Muscle layer of duodenum (tissue), 2 donors: ENCODE data around the gene KCNMA1.

Experiments used
- H3K27ac ChIP-seq: one replicate; pipeline ENCODE4 v1.7.0; 2013; ENCODE audit warnings: mild to moderate bottlenecking, low read length
- H3K27me3 ChIP-seq: one replicate; pipeline ENCODE4 v1.7.0; 2013; ENCODE audit warnings: low read depth, mild to moderate bottlenecking, control low read depth, low read length
- H3K36me3 ChIP-seq, 2 donors: one replicate each; pipeline ENCODE4 v1.7.0; 2013; ENCODE audit warnings: low read length in 2 of 2, control low read depth in 1 of 2, mild to moderate bottlenecking in 1 of 2; ENCODE audit not compliant: insufficient read depth in 2 of 2, control insufficient read depth in 1 of 2
- H3K4me1 ChIP-seq, 2 donors: one replicate each; pipeline ENCODE4 v1.7.0; 2013; ENCODE audit warnings: low read length in 2 of 2, mild to moderate bottlenecking in 2 of 2, control low read depth in 1 of 2, moderate library complexity in 1 of 2; ENCODE audit not compliant: insufficient read depth in 2 of 2, control insufficient read depth in 1 of 2
- H3K4me3 ChIP-seq, 2 donors: one replicate each; pipeline ENCODE4 v1.7.0; 2013; ENCODE audit warnings: low read length in 2 of 2, low read depth in 1 of 2, mild to moderate bottlenecking in 1 of 2
- H3K9me3 ChIP-seq, 2 donors: one replicate each; pipeline ENCODE4 v1.7.0; 2013; ENCODE audit warnings: low read length in 2 of 2, control low read depth in 1 of 2, mild to moderate bottlenecking in 1 of 2; ENCODE audit not compliant: control insufficient read depth in 1 of 2
- donor health status: healthy.

Gene KCNMA1

DNA sequence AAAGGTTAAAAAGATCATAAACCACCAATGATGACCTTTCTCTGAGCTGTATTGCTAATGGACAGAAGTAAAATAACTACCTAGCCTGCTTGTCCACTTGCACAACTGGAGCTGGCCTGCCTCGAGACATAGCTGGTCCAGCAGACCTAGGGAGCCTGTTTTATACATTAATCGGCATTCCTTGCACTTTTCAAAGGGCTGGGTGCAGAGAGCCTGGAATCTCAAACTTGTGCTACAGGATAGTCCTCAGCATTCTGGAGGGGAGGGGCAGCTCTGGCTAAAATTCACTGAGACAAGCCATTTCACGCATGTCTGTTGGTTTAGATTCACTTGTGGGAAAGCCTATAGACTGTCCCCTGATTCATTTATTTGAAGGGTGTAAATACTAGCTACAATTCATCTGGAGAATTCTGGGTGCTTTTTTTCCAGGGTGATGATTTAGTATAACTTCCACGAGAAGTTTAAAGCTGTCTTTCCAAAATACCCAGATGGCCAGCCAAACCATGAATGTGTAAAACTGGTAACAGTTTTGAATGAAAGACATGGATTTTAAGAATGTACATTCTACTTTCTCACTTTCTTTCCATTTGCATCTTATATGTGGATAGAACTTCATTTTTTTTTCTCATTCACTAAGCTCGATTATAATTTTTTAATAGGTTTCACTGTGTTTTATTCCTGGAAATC is 389.4 kb downstream of the KCNMA1 start:
- Histone ChIP-seq H3K36me3 (no peaks in the 10 kb centered on the region), H3K27me3 (no peaks in the 10 kb centered on the region), H3K4me3 (no peak overlapping the region), H3K9me3 (no peaks in the 10 kb centered on the region), H3K4me1 (peaks cover 0 to 35% of the 10 kb centered on the region in 2 donors), H3K27ac (no peak overlapping the region)

DNA sequence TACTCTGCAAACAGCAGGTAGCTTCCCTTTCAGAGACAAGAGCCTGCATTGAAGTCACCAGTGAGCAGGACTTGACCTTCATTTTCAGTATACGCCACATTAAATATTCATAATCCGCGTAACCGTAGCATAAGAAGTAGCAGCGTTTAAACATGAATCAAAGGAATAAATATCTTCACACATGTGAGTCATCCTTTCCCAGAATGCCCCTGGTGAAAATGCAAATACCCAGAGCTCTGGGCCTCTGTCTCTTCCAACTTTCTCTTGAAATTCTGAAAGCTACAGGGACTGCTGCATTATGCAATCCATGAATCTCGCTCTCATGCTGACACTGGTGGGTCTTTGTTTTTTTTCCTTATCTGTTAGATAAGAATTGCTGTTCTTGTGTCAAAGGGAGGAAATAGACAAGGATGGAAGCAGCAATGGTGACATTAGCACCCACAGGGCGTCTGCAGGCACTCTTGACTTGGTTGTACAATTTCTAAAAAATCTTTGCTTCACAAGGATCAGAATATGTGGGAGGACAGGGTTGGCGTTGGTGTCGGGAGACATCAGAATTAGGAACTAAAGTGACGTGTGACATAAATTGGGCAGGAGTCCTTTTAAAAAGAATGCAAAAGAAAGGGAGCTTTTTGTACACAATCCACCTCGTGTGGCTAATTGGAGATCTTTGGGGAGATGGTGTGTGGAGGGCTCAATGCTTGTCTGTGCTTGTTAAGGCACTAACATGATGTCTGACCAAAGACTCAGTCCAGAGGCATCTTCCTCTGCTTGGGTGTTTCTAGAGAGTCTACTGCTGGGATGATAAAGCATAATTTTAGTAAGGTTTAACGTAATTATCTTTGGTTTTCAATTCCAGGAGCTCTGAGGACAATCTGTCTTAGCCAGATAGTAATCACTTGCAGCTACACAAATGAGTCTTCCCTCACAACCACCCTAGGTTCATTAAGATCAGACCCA is 390.3 kb downstream of the KCNMA1 start:
- H3K27me3 ChIP-seq: no peaks in the 10 kb centered on the region
- H3K27ac ChIP-seq: no peak overlapping the region
- no peak overlapping the region for H3K4me3 ChIP-seq
- peaks cover 0 to 37% of the 10 kb centered on the region in 2 donors for H3K4me1 ChIP-seq
- H3K36me3 ChIP-seq: no peaks in the 10 kb centered on the region
- no peaks in the 10 kb centered on the region for H3K9me3 ChIP-seq

DNA sequence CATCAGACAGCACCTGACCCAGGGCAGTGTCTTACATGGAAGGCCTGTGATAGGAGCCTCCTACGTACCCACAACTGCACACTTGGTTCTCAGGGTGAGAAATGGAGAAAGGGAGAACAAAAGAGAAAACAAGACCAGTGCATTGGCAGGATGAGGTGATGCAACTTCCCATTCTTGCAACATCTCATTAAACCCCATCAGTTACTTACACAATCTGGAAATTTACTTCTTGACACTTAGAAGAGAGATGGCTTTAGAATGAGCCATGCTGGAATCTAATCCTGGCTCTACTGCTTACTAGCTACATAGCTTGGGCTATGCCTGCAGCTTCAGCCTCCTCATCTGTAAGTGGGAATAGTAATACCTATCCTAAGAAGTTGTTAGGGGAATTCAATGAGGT is 391.7 kb downstream of the KCNMA1 start:
- Histone ChIP-seq H3K27ac (no peak overlapping the region), H3K36me3 (no peaks in the 10 kb centered on the region), H3K27me3 (no peaks in the 10 kb centered on the region), H3K4me3 (no peak overlapping the region), H3K4me1 (peaks cover 0 to 37% of the 10 kb centered on the region in 2 donors), H3K9me3 (no peaks in the 10 kb centered on the region)

DNA sequence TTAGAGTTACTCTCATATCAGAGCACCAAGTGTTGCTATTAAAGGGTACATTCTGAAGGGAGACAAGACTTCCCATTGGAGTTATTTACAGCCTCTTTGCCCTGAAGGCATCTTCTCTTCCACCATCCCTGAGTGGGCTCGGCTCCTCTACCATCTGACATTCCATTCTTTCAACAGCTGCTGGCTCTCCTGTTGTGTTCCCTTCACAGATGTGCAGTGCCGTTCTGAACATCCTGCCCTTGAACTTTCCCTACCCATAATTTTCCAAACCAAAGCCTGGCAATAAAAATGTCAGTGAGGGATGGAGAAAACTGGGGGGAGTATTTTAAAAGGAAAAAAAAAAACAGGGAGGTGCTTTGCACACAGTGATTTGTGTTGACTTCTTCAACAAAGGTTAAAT is 392.9 kb downstream of the KCNMA1 start:
- Histone ChIP-seq H3K27ac (no peak overlapping the region), H3K36me3 (no peaks in the 10 kb centered on the region), H3K9me3 (no peaks in the 10 kb centered on the region), H3K27me3 (no peaks in the 10 kb centered on the region), H3K4me3 (no peak overlapping the region), H3K4me1 (peaks cover 0 to 31% of the 10 kb centered on the region in 2 donors)

DNA sequence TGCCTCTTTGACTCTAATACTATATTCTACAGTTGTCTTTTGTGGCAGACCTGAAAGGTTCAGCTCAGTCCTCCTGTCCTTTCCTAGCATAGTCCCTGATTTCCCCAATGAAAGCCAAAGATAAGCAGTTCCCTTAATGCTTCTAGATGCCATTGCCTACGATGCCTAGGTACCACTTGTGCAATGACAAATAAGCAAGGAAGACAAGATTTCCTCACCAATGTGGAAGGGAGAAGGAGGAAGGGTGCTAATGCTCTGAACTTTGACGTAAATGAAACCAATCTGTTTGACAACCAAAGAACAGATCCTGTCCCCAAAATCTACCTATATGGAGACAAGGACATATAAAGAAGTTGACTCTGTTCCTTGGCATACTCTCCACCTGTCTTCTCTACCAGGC is 393.3 kb downstream of the KCNMA1 start:
- Histone ChIP-seq H3K4me3 (no peak overlapping the region), H3K9me3 (no peaks in the 10 kb centered on the region), H3K27me3 (no peaks in the 10 kb centered on the region), H3K36me3 (no peaks in the 10 kb centered on the region), H3K4me1 (peaks cover 0 to 31% of the 10 kb centered on the region in 2 donors), H3K27ac (no peak overlapping the region)

DNA sequence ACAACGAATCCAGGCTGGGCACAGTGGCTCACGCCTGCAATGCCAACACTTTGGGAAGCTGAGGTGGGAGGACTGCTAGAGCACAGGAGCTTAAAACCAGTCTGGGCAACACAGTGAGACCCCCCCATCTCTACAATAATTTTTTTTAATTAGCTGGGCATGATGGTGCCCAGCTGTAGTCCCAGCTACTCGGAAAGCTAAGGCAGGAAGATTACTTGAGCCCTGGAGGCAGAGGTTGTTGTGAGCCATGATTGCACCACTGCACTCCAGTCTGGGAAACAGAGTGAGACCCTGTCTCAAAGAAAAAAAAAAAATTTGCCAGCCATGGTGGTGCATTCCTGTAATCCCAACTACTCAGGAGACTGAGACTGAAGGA is 396.3 kb downstream of the KCNMA1 start:
- no peak overlapping the region for H3K27ac ChIP-seq
- H3K27me3 ChIP-seq: no peaks in the 10 kb centered on the region
- peaks cover 0 to 9% of the 10 kb centered on the region in 2 donors for H3K4me1 ChIP-seq
- no peak overlapping the region for H3K4me3 ChIP-seq
- H3K36me3 ChIP-seq: no peaks in the 10 kb centered on the region
- H3K9me3 ChIP-seq: no peaks in the 10 kb centered on the region

DNA sequence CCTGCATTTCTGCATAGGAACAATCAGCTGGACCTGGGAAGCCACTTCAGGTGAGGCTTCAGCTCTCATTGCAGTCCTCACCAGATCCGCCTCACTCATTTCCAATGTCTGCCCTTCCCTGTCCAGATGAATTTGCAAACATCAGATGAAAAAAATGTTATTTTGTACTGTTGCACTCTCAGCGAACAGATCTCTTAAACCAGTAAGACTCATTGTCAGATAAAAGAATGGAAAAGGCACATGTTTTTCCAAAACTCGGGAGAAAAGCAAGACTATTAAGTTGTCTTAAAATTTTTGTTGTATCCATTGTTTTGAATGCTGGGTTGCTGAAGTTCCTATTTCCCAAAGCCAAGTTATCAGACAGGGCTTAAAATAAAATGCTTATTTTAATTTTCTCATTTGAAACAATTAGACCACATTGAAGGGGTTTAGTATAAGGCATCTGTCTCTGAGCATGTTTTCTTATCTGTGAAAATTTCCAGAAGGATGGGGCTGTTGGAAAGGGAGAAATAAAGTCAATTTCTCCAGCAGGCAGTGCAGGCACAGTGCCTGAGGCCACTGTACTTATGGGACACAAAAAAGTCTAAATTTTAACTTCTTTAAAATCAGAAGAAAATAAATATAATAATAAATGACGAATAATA is 396.8 kb downstream of the KCNMA1 start:
- H3K4me3 ChIP-seq: no peak overlapping the region

DNA sequence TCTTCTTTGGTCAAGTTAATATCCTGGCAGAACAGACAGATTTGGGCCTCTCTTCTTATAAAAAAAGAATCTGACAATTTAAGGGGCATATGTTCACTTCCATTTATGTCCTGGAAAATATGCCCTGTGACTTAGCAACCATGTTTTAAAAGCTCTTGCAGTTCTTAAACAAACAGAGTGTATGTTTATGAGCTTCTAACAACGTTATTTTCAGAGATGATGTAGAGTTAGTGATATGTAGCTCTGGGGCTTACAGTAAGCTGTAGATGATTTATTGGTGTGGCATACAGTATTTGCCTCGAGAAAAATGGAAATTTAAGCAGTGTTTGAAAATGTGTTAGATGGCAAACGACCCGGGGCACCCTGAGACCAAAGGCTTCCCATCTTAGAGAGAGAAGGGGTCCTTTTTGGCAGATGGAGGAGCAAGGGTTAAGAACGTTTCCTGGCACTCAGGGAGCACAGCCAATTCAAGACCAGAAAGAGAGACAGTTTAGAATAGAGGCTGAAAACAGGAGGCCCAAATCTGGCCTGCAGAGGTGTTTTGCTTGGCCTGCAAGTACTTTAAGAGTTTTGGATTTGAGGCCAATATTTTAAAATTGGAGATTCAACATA is 397.5 kb downstream of the KCNMA1 start:
- Histone ChIP-seq H3K4me3 (no peak overlapping the region), H3K27me3 (no peaks in the 10 kb centered on the region), H3K27ac (peak overlapping the region; percentile 89), H3K4me1 (peaks cover 0 to 4% of the 10 kb centered on the region in 2 donors), H3K36me3 (no peaks in the 10 kb centered on the region), H3K9me3 (no peaks in the 10 kb centered on the region)

More for the DNA sequence above, 396.8 kb downstream of the KCNMA1 start:
- peak overlapping the region; percentile 89 for H3K27ac ChIP-seq
- peaks cover 0 to 4% of the 10 kb centered on the region in 2 donors for H3K4me1 ChIP-seq
- H3K36me3 ChIP-seq: no peaks in the 10 kb centered on the region
- H3K9me3 ChIP-seq: no peaks in the 10 kb centered on the region
- H3K27me3 ChIP-seq: no peaks in the 10 kb centered on the region

DNA sequence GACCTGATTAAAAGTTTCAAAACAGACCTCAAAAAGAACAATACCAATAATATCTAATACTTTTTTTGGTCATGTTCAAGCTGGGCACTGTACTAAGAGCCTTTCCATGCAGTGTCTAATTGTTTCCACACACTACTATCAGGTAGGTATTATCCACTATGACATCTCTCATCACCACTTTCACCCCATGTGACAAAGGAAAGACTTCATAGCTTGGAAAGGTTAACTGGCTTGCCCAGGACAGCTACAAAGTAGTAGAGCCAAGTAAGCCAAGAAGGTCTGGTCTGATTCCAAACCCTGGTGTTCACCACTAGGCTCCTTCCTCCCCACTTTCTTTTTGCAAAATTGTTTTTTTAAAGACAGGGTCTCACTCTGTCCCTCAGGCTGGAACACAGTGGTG is 400.5 kb downstream of the KCNMA1 start:
- Histone ChIP-seq H3K27me3 (no peaks in the 10 kb centered on the region), H3K4me3 (no peak overlapping the region), H3K4me1 (peaks cover 0 to 4% of the 10 kb centered on the region in 2 donors), H3K27ac (peak overlapping the region; percentile 89), H3K9me3 (no peaks in the 10 kb centered on the region), H3K36me3 (no peaks in the 10 kb centered on the region)

DNA sequence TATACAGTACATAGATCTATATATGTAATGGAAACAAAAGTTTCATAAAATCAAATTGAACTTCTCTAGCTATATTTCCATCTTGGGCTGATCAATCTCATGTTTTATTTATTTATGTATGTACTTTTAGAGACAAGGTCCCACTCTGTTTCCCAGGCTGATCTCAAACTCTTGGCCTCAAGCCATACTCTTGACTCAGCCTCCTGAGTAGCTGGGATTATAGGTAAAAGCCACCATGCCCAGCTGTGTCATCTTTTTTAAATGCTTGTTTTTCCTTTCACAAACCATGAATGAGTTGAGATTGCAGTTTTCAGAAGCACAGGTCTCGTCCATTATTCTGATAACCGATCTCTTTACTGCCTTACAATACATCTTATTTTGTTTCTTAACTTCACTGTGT is 400.9 kb downstream of the KCNMA1 start:
- Histone ChIP-seq H3K4me3 (no peak overlapping the region), H3K36me3 (no peaks in the 10 kb centered on the region), H3K4me1 (peaks cover 0 to 4% of the 10 kb centered on the region in 2 donors), H3K27ac (peak overlapping the region; percentile 89), H3K27me3 (no peaks in the 10 kb centered on the region), H3K9me3 (no peaks in the 10 kb centered on the region)

DNA sequence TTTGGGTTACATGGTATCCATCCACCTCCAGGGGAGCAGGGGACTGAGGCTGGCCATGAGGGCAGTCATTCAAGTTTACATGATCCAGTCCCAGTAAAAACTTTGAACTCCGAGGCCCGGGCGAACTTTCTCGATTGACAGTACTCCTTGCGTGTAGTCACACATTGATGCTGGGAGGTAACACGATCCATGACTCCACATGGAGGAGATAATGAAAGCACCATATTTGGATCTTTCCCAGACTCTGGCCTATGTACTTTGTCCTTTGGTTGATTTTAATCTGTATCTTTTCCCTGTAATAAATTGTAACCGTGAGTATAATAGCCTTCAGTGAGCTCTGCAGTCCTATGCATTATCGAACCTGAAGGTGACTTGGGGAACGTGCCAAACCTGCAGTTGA is 401.6 kb downstream of the KCNMA1 start:
- H3K4me1 ChIP-seq: peaks cover 0 to 4% of the 10 kb centered on the region in 2 donors
- H3K27me3 ChIP-seq: no peaks in the 10 kb centered on the region
- no peak overlapping the region for H3K27ac ChIP-seq
- H3K36me3 ChIP-seq: no peaks in the 10 kb centered on the region
- H3K4me3 ChIP-seq: no peak overlapping the region
- no peaks in the 10 kb centered on the region for H3K9me3 ChIP-seq
